Neutrophil (primary cell): ENCODE measurements around the gene APP.

Experiments used
- H3K27ac ChIP-seq: fragments of 200-600 bp; sonication (generic); 2 replicates; pipeline ENCODE4 v1.5.1; 2016; ENCODE audit warnings: mild to moderate bottlenecking, moderate library complexity
- H3K27me3 ChIP-seq: fragments of 200-600 bp; sonication (generic); 2 replicates; pipeline ENCODE4 v1.6.0; 2016; ENCODE audit warnings: mild to moderate bottlenecking
- H3K36me3 ChIP-seq: fragments of 200-600 bp; sonication (generic); 2 replicates; pipeline ENCODE4 v1.5.1; 2017
- H3K4me1 ChIP-seq, 2 experiments: fragments of 200-600 bp in 1 of 2; sonication (generic) in 1 of 2; 1 replicate in 1 of 2; 2 replicates in 1 of 2; pipeline versions ENCODE4 v1.5.1 to v1.6.1; 2013 to 2016; ENCODE audit warnings: low read depth in 1 of 2, low read length in 1 of 2, mild to moderate bottlenecking in 1 of 2, moderate library complexity in 1 of 2; ENCODE audit not compliant: control insufficient read depth in 1 of 2, insufficient read depth in 1 of 2
- H3K4me3 ChIP-seq, 2 experiments: fragments of 200-600 bp in 1 of 2; sonication (generic) in 1 of 2; 1 replicate in 1 of 2; 2 replicates in 1 of 2; pipeline ENCODE4 v1.5.1; 2013 to 2016; ENCODE audit warnings: low read depth in 1 of 2, low read length in 1 of 2, mild to moderate bottlenecking in 1 of 2, moderate library complexity in 1 of 2
- H3K9me3 ChIP-seq: fragments of 200-600 bp; sonication (generic); 2 replicates; pipeline ENCODE4 v1.5.1; 2016
- CTCF ChIP-seq: fragments of 200-600 bp; sonication (generic); IDR thresholded peaks from 2 replicates; pipeline ENCODE4 v1.5.1; 2016; ENCODE audit warnings: antibody characterized with exemption

The APP gene

DNA sequence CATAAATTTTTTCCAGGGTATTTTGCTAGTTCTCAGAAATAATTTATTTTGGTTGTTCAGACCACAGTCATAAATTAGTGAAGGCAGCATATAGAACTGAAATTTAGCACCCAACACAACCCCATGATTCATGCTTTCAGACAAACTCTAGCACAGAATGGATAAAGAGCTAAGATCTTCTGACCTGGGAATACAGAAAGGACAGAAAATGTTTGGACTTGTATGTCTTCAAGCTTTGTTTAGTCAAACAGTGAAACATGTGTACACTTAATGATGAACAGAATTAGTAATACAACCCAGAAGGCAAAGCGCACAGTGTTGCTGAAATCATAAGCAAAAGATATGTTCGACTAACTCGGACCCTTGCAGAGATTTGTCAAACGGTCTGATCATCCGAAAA is 205.6 kb downstream of the APP start:
- H3K36me3 ChIP-seq: no peaks in the 10 kb centered on the region
- H3K4me3 ChIP-seq: no peak overlapping the region
- no peaks in the 10 kb centered on the region for H3K9me3 ChIP-seq
- peaks cover 34 to 35% of the 10 kb centered on the region in 2 experiments for H3K4me1 ChIP-seq
- no peak for TF ChIP-seq CTCF
- H3K27ac ChIP-seq: peak overlapping the region; percentile 2
- no peaks in the 10 kb centered on the region for H3K27me3 ChIP-seq

GRCh38 chr21:25964015-25964414 is 206.6 kb downstream of the APP start:
- Histone ChIP-seq H3K4me3 (no peak overlapping the region), H3K4me1 (peaks cover 34 to 35% of the 10 kb centered on the region in 2 experiments), H3K9me3 (no peaks in the 10 kb centered on the region), H3K27ac (peak overlapping the region; percentile 57), H3K27me3 (no peaks in the 10 kb centered on the region), H3K36me3 (peaks cover 3% of the 10 kb centered on the region)
- TF ChIP-seq CTCF: no peak

DNA sequence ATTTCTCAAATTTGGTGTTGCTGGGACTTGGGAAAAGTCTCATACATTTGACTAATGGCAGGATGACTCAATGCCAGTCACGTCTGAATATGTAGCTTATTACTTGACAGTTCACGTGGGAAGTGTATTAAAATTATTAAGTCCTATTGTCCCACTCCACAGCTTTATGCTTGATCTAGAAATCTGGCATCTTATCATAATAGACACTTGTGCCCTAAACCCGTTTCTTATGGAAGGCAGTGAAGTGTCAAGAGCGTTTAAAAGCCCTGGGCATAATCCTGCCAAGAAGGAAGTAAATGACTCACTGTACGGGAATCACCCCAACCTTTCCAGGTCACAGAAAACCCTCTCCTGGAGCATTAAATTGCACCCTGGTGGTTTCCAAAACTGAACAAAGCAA is 207.4 kb downstream of the APP start:
- Histone ChIP-seq H3K36me3 (peaks cover 11% of the 10 kb centered on the region), H3K4me1 (peaks cover 30 to 32% of the 10 kb centered on the region in 2 experiments), H3K4me3 (no peak overlapping the region), H3K27ac (no peak overlapping the region), H3K9me3 (no peaks in the 10 kb centered on the region), H3K27me3 (no peaks in the 10 kb centered on the region)
- TF ChIP-seq CTCF: no peak

DNA sequence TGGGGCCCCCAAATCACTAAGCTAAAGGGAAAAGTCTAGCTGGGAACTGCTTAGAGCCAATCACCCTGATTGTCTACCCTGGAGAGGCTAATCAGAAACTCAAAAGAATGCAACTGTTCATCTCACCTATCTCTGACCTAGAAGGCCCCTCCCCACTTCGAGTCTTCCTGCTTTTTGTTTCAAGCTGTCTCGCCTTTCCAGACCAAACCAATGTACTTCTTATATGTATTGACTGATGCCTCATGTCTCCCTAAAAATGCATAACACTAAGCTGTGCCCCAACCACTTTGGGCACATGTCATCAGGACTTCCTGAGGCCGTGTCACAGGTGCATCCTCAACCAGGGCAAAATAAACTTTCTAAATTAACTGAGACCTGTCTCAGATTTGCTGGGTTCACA is 209.5 kb downstream of the APP start:
- Histone ChIP-seq H3K9me3 (no peaks in the 10 kb centered on the region), H3K36me3 (peaks cover 11% of the 10 kb centered on the region), H3K4me1 (peaks cover 11 to 12% of the 10 kb centered on the region in 2 experiments), H3K4me3 (no peak overlapping the region), H3K27ac (no peak overlapping the region), H3K27me3 (no peaks in the 10 kb centered on the region)
- TF ChIP-seq CTCF: no peak

GRCh38 chr21:25960402-25960801 is 210.2 kb downstream of the APP start:
- Histone ChIP-seq H3K9me3 (no peaks in the 10 kb centered on the region), H3K27ac (no peak overlapping the region), H3K4me1 (peaks cover 7 to 8% of the 10 kb centered on the region in 2 experiments), H3K27me3 (no peaks in the 10 kb centered on the region), H3K4me3 (no peak overlapping the region), H3K36me3 (peaks cover 13% of the 10 kb centered on the region)
- TF ChIP-seq CTCF: no peak

DNA sequence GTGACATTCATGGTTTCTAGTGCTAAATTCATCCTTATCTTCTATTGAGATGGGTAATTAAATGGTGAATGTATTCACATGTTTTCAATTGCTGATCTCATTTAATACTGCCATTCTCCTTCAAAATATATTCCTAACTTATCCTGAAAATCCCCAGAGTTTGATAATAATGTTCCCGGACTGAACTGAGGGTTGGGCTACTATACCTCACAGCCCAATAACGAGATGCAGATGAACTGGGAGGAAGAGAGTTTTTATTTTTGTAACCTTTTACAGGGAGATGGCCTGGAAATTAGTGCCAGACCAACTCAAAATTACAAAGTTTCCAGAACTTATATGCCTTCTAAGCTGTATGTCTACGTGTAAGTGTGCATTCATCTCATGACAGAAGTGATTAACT is 210.8 kb downstream of the APP start:
- Histone ChIP-seq H3K27ac (no peak overlapping the region), H3K36me3 (peaks cover 14% of the 10 kb centered on the region), H3K4me1 (peaks cover 7 to 8% of the 10 kb centered on the region in 2 experiments), H3K27me3 (no peaks in the 10 kb centered on the region), H3K4me3 (no peak overlapping the region), H3K9me3 (no peaks in the 10 kb centered on the region)
- TF ChIP-seq CTCF: no peak
